22Rv1 (cell line): Measurements from ENCODE around the gene NPEPL1.

Experiments
- H3K27ac ChIP-seq: fragments of 450-650 bp; 2 replicates; pipeline ENCODE4 v1.5.1; 2017
- CTCF ChIP-seq: fragments of 450-650 bp; IDR thresholded peaks from 2 replicates; pipeline ENCODE4 v1.5.1; 2017; ENCODE audit warnings: mild to moderate bottlenecking
- ZFX ChIP-seq: fragments of 450-650 bp; IDR thresholded peaks from 2 replicates; pipeline ENCODE4 v1.6.1; 2017; ENCODE audit warnings: antibody characterized with exemption, borderline replicate concordance

The NPEPL1 gene

GRCh38 chr20:58649288-58650180 is 43.1 kb upstream of the NPEPL1 start:
- TF ChIP-seq ZFX (no peak), CTCF (no peak)

GRCh38 chr20:58650181-58650775 is 42.3 kb upstream of the NPEPL1 start:
- peak overlapping the region; percentile 56 for H3K27ac ChIP-seq
- TF ChIP-seq CTCF (no peak), ZFX (no peak)

More at GRCh38 chr20:58649288-58650180, 43.1 kb upstream of the NPEPL1 start:
- no peak overlapping the region for H3K27ac ChIP-seq

GRCh38 chr20:58650776-58651558 is 41.6 kb upstream of the NPEPL1 start, which contains the start of gene STX16:
Gene STX16 (plus strand): TSS chr20:58651283. CDS start chr20:58652007, 724 bp downstream.
- TF ChIP-seq CTCF (peak; percentile 55), ZFX (peak; percentile 66; the same call in 1 of the 2 replicates)
- H3K27ac ChIP-seq: peak within 1 kb of the TSS; percentile 56

GRCh38 chr20:58651559-58651945 is 41.0 kb upstream of the NPEPL1 start:
- H3K27ac ChIP-seq: peak overlapping the region; percentile 56
- no peak for TF ChIP-seq CTCF
- no peak for TF ChIP-seq ZFX

- TF ChIP-seq CTCF: no peak
- no peak for TF ChIP-seq ZFX
- H3K27ac ChIP-seq: peak overlapping the region; percentile 56
Measured at GRCh38 chr20:58651946-58652605, 40.5 kb upstream of the NPEPL1 start.

- TF ChIP-seq CTCF: no peak
- no peak for TF ChIP-seq ZFX
Measured at GRCh38 chr20:58652606-58653294, 39.9 kb upstream of the NPEPL1 start.

More at GRCh38 chr20:58652606-58653294, 39.9 kb upstream of the NPEPL1 start:
- H3K27ac ChIP-seq: peak overlapping the region; percentile 56
